HepG2 (cell line): ENCODE results near the gene VENTX.

ENCODE experiments used
- MYNN ChIP-seq: sonication (generic); formaldehyde crosslinking; IDR thresholded peaks from 2 replicates; pipeline ENCODE4 v1.4.0; 2020; ENCODE audit warnings: mild to moderate bottlenecking, low read depth, missing genetic modification reagents
- ZNF143 ChIP-seq: sonication (generic); formaldehyde crosslinking; IDR thresholded peaks from 2 replicates; pipeline ENCODE4 v1.4.0; 2020; ENCODE audit warnings: missing genetic modification reagents

GRCh38 chr10:133189726-133190125 is 47.9 kb upstream of the VENTX start:
- TF ChIP-seq MYNN (CRISPR knock-in tag), result no peak
- TF ChIP-seq ZNF143 (CRISPR knock-in tag), result no peak
